GM21576 (cell line): ENCODE results near the gene PLIN5.
"Not testable (repeated sequence)": the region's sequence is repeated elsewhere in the genome, so short reads cannot be mapped to it uniquely, and the experiment has no call there.

Experiments
- ATAC-seq: cut with Tn5 transposase; IDR thresholded peaks from one replicate; pipeline ENCODE4 v1.9.1; 2021; ENCODE audit warnings: mild to moderate bottlenecking, moderate library complexity; ENCODE audit not compliant: unreplicated experiment

The PLIN5 gene

DNA sequence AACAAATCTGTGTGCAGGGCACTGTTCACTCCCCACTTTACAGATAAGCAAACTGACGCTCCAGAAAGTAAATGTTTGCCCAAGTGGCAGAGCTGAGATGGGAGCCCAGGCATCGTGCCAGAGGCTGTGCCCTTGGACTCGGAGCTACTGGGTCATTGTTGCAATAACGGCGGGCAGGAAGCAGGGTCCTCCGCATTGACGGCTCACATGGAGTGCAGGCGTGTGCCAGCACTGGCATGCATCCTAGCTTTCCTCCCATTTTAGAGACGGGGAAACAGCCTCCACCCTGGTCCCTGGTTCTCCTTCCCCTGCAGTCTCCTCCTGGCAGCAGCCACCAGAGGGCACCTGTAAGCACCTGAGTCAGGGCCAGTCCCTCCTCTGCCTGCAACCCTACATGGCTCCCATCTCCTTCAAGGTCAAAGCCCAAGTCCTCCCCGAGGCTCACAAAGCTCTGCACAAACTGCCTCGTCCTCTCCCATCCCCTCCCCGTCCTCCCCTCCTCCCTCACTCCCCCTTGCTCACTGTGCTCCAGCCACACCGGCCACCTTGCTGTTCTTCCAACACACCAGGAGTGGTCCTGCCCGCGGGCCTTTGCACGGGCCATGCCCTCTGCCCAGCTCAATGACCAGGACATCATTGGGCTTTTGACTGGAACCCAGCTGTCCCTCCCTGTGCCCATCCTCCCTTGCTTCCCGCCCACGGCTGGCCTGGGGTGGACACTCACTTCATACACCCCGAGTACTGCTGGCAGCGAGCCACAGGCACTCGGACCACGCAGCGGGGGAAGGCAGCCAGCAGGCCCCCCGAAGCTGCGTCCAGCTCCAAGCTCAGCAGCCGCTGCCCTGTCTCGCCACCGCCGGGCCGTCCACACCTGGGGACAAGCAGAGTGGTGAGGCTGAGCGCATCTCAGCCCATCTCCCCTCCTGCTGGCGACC, 12.5 kb upstream of the PLIN5 start:
- ATAC-seq, result no peak

DNA sequence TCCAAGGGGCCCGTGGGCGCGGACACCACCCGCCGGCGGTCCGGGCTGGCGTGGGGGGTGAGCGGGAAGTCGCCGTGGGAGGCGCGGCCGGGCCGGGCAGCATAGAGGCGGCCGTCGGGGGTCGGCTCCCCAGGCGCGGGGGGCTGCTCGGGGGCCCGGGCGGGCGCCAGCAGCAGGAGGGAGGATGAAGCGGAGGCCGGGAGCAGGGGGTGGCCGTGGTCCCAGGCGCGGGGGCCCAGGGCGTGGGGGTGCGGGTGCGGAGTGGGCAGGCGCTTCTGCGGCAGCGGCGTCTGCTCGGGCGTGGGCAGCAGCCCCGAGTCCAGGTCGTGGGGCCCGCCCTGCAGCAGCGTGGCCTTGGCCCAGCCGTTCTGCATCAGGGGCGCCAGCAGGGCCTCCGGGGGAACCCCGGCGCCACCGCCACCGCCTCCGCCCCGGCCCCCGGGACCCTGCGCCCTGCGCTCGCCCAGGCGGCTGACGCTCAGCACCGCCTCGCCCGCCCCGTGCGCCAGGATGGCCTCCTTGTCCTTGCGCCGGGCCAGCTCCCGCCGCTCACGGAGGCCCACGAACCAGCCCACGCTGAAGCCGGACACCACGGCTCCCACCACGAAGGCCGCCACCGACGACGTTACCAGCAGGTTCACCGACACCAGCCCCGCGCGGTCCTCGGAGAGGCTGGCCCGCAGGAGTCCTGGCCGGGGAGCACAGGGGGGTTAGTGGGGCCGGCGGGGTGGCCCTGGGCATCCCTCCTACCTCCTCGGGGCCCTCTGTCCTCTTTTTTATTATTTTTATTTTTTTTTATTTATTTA, 9.0 kb upstream of the PLIN5 start:
- ATAC-seq, result no peak

- no peak for ATAC-seq
Measured at GRCh38 chr19:4542896-4543841, 8.1 kb upstream of the PLIN5 start.

DNA sequence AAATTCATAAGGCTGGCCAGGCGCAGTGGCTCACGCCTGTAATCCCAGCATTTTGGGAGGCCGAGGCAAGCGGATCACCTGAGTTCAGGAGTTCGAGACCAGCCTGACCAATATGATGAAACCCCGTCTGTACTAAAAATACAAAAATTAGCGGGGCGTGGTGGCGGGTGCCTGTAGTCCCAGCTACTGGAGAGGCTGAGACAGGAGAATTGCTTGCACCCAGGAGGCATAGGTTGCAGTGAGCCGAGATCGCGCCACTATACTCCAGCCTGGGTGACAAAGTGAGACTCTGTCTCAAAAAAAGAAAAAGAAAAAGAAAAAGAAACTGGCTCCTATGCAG, 6.8 kb upstream of the PLIN5 start:
- not testable (repeated sequence) for ATAC-seq

DNA sequence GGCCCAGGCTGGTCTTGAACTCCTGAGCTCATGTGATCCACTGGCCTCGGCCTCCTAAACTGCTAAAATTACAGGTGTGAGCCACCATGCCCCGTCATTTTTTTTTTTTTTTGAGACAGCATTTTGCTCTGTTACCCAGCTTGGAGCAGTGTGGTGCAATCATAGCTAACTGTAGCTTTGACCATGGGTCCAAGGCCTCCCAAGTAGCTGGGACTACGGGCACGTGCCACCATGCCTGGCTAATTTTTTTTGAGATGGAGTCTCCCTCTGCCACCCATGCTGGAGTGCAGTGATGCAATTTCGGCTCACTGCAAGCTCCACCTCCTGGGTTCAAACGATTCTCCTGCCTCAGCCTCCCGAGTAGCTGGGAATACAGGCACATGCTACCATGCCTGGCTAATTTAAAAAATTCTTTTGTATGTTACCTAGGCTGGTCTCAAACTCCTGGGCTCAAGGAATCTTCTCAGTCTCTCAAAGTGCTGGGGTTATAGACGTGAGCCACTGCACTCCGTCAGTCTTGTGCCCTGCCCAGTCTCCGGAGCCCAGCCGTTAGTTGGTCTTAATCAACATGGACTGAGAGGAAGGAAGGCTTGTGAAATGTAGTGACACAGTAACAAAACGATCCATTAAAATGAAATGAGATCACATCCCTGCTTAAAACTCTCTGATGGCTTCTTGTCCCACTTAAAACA, 6.2 kb upstream of the PLIN5 start:
- ATAC-seq, result no peak

DNA sequence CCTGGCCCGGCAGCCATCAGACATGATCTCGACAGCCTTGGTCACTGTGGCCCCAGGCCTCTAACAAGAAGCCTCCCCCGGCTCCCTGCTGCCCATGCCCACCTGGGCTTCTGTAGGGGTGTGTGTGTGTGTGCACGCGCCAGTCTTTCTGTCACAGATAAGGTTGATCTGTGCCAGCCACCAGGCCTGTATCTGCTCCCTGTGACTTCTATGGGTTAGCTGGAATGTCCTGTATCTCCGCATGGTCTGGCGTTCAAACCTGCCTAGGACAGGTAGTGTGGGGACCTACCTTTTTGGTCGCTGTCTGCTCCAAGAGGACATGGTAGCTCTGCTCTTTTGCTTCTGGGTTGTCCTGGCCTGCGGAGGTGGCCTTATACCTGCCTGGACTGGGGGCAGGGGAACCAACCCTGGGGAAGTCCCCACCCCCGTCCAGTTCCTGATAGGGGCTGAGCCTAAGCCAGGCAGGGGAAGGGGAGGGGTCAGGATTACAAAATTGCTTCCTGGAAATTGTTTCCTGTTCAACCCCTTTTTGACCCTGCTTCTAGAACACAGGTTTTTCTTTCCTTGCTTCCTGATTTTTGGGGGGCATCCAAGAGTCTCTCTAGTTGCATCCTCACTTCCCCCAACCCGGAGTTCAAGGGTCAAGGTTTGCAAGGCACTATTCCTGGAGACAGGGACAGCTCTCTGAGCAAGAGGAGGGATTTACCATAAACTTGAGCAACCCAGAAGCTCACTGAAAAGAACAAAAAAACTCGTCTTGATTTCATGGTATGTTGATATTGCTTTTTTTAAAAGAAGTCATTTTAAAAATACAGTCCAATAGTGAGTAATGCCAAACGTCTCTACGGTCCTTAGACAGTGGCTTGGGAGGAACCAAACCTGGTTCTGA, 4.9 kb upstream of the PLIN5 start, which contains the start of gene LRG1:
Gene LRG1 (minus strand): TSS at position 344 of the 889 bp plus-strand sequence. CDS start 23 bp downstream, at position 321.
- ATAC-seq, result no peak

DNA sequence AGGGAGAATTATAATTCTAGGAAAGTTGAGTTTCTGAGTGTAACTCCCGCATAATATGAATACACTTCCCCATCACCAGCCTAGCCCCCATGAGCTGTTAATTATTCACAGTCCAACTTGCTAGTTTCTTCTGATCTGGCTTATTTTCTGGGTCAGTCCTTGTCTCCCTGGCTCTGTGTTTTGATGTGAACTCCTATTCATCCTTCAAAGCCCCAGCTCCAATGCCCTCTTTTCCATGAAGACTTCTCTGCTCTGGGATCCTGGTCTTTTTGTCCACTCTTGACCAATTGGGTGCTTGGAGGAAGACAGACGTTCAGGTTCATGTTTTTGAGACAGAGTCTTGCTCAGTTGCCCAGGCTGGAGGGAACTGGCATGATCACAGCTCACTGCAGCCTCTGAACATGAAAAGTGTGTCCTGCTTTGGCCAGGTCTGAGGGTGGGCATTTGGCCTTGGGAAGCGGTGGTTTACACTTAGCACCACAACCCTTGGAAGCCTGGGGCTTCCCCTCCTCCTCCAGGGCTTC, 4.2 kb upstream of the PLIN5 start:
- no peak for ATAC-seq

GRCh38 chr19:4538601-4538954, 3.6 kb upstream of the PLIN5 start:
- no peak for ATAC-seq

GRCh38 chr19:4537953-4538600, 3.1 kb upstream of the PLIN5 start:
- ATAC-seq, result no peak

DNA sequence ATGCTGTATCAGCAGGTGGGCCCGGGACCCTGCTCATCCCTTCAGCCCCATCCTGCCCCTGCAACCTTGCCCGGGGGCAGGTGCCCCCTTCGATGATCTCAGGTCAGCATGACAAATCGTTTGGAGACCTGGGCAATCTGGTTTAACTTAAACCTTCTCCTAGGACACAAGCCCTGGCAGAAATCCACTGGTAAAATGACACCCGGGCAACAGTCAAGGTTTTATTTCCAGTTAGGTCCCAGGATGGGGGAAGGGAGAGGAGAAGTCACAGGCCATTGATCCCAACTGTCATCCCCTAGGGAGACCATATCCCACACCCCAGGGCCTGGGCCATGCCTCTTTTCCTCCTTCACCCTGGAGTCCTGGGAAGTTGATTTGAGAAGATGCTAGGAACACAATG, 1.8 kb upstream of the PLIN5 start:
- no peak for ATAC-seq

DNA sequence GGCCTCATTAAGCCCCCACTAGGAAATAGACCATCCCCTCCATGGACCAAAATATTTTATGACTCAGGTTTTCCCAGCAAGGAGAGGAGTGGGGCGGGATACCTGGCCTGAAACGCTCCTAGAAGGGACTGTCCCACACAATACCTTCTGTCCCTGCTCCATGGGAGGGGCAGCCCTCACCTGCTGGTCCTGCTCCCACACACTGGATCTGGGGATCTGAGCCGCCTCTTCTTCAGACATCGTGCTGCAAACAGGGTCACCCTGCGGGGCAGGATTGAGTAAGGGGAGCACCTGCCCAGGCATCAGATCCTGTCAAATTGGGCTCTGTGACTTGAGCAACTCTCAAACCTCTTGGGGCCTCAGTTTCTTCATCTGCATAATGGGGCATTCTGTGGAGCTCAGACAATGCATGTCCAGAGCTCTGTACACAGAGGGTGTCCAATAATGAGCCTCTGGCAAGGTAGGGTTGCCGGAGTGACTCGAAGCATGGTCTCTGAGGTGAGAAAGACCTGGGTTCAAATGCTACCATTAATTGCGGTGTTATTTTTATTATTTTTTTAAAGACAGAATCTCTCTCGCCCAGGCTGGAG, 1.1 kb downstream of the PLIN5 start:
- no peak for ATAC-seq

GRCh38 chr19:4533334-4533733, 1.7 kb downstream of the PLIN5 start:
- ATAC-seq, result no peak

- ATAC-seq, result no peak
Measured at GRCh38 chr19:4531562-4532165, 3.4 kb downstream of the PLIN5 start.

DNA sequence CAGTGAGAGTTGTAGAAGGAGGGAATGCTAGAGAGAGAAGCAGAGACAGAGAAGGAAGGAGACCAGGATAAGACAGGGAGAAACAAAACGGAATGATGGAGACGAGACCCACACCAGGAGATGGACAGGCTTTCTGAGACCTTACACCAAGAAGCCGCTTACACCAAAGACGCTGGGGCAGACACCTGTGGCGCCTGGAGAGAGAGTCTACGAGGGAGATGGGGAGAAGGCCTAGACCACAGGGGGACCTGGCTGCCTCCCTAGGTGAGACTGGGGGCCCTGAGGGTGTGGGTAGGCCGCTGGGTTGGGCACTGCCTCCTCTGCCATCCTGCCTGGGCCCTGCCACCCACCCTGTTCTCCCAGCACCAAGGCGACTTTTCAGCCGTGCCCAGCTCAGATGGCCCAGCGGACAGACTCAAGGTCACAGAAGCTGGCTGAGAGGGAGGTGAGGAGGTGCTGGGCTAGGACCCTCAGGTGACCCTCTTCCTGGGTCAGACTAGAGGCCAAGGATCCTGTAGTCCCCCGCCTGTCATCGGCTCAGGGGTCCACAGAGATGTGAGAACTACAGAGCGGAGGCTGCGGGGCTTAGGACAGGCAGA, 5.0 kb downstream of the PLIN5 start:
- ATAC-seq, result no peak

- ATAC-seq, result no peak
Measured at GRCh38 chr19:4528843-4529242, 6.2 kb downstream of the PLIN5 start.

DNA sequence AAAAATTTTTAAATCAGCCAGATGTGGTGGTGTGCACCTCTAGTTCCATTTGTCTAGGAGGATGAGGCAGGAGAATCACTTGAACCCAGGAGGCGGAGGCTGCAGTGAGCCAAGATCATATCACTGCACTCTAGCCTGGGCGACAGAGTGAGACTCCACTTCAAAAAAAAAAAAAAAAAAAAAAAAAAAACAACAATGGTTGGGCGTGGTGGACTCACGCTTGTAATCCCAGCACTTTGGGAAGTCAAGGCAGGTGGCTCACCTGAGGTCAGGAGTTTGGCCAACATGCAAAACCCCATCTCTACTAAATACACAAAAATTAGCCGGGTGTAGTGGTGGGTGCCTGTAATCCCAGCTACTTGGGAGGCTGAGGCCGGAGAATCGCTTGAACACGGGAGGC, 7.6 kb downstream of the PLIN5 start:
- not testable (repeated sequence) for ATAC-seq

DNA sequence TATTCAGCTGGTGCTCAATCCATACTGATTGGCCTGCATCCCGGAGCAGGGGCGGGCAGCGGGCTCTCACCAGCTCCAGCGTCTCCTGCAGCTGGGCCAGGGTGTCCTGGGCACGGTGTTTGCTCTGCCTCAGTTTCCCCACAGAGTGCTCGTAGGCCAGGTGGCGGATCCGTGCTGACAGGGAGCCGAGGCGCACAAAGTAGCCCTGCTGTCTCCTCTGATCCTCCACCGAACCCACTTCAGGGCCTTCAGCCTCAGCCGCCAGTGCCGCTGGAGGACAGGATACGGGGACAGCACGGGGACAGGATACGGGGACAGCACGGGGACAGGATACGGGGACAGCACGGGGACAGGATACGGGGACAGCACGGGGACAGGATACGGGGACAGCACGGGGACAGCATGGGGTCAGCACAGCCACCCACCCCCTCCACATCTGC, 9.4 kb downstream of the PLIN5 start:
- ATAC-seq, result no peak
